B cell (primary cell): ENCODE results near the gene ZNF106.

Source experiments
- CTCF ChIP-seq: fragments of 200-600 bp; IDR thresholded peaks from one replicate; pipeline ENCODE4 v1.8.0; 2022; ENCODE audit warnings: antibody characterized with exemption, mild to moderate bottlenecking
- EZH2 ChIP-seq: IDR thresholded peaks from 2 replicates; pipeline ENCODE4 v1.6.1; 2012; ENCODE audit warnings: borderline replicate concordance, low read depth, mild to moderate bottlenecking, moderate library complexity, low read length; ENCODE audit not compliant: insufficient read depth, poor library complexity, severe bottlenecking

GRCh38 chr15:42482701-42483100, 8.2 kb downstream of the ZNF106 start:
- TF ChIP-seq CTCF = no peak
- TF ChIP-seq EZH2 = no peak
